ENCODE measurements around the gene DACT2.
"Not testable (repeated sequence)": the region's sequence is repeated elsewhere in the genome, so short reads cannot be mapped to it uniquely, and the experiment has no call there.

DACT2 gene

DNA sequence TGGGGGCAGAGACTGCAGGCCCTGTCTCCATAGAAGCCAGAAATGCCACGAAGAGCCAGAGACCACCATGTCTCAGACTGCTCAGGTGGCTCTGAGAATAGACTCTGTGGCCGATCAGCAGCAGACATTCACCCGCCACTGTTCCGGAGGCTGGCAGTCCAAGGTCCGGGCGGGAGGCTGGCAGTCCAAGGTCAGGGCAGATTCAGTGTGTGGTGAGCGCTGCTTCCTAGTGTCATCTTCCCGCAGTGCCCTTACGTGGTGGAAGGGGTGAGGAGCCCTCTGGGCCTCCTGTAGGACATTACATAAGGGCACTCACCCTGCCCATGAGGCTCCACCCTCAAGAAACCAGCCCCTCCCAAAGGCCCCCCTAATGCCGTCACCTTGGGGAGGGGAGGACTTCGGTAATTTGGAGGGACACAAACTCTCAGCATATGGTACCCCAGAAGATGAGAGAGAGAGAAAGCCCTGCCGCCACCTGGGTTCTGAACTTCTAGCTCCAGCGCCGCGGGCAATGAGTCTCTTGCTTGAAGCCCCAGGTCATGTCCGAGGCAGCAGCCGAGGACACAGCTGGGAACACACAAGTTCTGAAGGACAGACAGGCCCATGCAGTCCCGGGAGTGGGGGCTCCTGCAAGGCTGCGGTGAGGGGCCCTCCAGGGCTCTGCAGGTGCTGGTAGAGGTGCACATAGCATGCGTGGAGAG, 36.4 kb downstream of the DACT2 start:
- TF ChIP-seq, protein P1, sequence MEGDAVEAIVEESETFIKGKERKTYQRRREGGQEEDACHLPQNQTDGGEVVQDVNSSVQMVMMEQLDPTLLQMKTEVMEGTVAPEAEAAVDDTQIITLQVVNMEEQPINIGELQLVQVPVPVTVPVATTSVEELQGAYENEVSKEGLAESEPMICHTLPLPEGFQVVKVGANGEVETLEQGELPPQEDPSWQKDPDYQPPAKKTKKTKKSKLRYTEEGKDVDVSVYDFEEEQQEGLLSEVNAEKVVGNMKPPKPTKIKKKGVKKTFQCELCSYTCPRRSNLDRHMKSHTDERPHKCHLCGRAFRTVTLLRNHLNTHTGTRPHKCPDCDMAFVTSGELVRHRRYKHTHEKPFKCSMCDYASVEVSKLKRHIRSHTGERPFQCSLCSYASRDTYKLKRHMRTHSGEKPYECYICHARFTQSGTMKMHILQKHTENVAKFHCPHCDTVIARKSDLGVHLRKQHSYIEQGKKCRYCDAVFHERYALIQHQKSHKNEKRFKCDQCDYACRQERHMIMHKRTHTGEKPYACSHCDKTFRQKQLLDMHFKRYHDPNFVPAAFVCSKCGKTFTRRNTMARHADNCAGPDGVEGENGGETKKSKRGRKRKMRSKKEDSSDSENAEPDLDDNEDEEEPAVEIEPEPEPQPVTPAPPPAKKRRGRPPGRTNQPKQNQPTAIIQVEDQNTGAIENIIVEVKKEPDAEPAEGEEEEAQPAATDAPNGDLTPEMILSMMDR (conservative IDR thresholded peaks at IDR 0.05) = no peak
- no peak overlapping the region for H3K27ac ChIP-seq

- TF ChIP-seq, protein P1 (conservative IDR thresholded peaks at IDR 0.05) = no peak
- no peak overlapping the region for H3K27ac ChIP-seq
These were observed 37.8 kb downstream of the DACT2 start for GRCh38 chr6:168281826-168282225.

DNA sequence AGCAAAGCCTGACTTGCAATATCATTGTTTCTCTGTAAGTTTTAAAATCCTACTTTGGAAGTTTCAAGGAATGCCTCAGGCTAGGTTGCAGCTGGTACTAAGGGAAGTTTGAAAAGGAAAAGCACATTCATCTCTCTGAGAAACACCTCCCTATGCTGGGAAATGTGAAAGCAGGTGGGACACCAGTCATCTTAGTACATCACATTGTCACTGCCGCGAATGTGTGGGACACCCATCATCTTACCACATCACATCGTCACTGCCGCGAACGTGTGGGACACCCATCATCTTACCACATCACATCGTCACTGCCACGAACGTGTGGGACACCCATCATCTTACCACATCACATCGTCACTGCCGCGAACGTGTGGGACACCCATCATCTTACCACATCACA, 38.3 kb downstream of the DACT2 start:
- H3K27ac ChIP-seq = not testable (repeated sequence)

GRCh38 chr6:168280899-168281245, 38.7 kb downstream of the DACT2 start:
- no peak overlapping the region for H3K27ac ChIP-seq
- TF ChIP-seq, protein P1 (conservative IDR thresholded peaks at IDR 0.05) = no peak

DNA sequence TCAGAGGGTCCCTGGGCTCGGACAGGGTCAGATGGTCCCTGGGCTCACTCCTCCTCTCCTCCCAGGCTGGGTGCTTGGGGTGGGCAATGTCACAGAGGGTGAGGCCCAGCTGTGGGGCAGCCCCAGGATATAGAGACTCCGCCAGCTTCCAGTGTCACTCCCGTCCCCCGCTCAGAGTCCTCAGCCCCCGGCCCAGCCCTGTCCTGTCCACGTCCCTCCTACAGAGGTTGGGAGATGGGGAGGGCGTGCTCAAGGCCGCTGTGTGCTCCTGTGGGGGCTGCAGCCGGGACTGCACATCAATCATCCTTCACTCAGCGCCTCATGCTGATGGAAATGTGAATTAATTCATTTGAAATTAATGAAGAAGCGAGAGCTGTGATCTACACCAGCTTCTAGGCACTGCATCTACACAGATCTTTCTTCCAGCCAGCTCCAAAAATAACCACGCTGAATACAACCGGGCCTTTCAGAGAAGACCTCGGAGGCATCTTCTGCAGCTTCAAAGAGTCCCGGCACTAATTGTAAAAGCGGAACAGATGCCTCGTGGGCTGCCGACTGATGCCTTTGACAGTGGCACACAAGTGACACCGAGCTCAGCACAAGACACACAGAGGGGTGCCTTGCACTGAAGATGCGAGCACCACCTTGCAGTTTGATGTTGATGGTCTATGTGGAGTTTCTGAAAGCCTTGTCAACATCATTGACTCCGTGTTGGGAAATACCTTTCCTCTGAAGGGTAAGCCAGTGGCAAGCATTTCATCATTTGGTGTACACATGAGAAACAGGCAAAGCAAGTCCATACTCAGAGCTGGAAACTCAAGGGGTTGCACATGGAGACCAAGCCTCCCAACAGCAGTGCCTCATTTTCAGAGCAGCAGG, 39.3 kb downstream of the DACT2 start:
- no peak overlapping the region for H3K27ac ChIP-seq
- TF ChIP-seq, protein P1 (conservative IDR thresholded peaks at IDR 0.05) = no peak

DNA sequence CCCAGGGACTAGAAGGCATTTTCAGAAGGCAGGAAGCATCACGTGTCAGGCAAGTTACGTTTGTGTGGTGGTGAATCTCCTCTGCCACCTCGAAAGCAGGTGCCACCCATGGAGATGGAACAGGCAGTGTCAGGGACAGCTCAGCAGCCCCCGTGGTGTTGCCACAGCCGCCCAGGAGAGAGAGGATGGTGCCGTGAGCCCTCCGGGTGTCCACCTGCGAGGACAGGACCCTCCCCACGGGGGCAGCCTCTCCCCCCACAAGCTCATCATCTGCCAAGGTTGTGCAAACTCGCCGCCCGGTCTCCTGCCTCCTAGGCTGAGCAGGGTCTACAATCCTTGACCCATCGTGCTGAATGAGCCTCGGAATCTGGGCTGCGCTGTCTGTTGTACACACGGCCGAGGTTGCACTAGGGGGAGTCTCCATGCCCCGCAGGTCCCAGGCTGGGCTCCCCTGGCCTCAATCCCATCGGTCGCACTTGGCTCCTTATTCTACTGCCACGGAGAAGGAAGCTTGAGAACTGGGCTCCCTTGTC, 40.1 kb downstream of the DACT2 start:
- TF ChIP-seq, protein P1 (conservative IDR thresholded peaks at IDR 0.05) = no peak
- no peak overlapping the region for H3K27ac ChIP-seq

DNA sequence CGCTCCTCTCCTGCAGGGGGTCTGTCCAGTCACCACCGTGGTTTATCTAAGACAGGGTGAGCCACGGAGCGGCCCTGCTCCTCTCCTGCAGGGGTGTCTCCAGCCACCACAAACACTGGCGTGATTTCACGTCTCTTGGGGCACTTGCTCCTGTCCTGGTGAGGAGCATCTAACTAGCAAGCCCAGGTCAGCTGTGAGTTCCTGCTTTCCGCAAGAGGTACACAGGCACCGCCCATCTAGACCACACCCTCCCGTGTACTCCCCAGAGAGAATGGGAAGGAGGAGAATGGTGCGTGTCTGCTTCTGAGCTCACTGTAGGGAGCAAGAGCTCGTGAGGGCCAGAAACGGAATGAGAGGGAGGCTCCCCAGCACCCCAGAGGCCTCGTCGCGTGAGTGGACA, 40.7 kb downstream of the DACT2 start:
- TF ChIP-seq, protein P1 (conservative IDR thresholded peaks at IDR 0.05) = no peak
- H3K27ac ChIP-seq = no peak overlapping the region
